Left forelimb (tissue), 1 donor: ENCODE data around the gene ARSD.
"Not testable (repeated sequence)": the region's sequence is repeated elsewhere in the genome, so short reads cannot be mapped to it uniquely, and the experiment has no call there.

Experiments used
- DNase-seq: peaks from one replicate; pipeline ENCODE4 v3.0.0-alpha.2; 2018; ENCODE audit warnings: low spot score

The ARSD gene

GRCh38 chrX:2892816-2893215 is 36.3 kb downstream of the ARSD start:
- no peak for DNase-seq

GRCh38 chrX:2890536-2891460 is 38.3 kb downstream of the ARSD start:
- not testable (repeated sequence) for DNase-seq

DNA sequence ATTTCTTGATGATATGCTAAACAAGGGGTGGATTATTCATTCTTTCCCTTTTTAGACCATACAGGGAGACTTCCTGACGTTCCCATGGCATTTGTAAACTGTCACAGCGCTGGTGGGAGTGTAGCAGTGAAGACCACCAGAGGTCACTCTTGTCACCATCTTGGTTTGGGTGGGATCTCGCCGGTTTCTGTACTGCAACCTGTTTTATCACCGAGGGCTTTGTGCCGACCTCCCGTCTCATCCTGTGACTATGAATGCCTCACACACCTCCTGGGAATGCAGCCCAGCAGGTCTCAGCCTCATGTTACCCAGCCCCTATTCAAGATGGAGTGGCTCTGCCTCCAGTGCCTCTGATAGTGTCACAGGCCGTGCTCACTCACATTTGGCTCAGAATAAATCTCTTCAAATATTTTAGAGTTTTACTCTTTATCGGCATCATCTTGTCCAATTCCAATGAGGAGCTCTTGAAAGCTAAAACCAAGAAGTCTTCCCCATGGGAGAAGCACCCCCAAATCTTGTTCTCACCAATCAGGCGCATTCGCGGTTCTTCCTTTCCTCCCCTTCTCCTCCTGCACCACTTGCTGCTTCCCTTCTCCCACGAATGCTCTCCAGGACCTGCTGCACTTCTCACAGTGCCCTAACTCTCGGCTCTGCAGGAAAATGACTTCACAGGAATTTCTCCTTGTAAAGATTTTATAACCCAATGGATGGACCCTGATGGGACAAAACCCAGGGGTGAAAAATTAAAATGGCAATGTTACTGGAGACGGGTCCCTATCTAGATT is 39.2 kb downstream of the ARSD start:
- DNase-seq = not testable (repeated sequence)

DNA sequence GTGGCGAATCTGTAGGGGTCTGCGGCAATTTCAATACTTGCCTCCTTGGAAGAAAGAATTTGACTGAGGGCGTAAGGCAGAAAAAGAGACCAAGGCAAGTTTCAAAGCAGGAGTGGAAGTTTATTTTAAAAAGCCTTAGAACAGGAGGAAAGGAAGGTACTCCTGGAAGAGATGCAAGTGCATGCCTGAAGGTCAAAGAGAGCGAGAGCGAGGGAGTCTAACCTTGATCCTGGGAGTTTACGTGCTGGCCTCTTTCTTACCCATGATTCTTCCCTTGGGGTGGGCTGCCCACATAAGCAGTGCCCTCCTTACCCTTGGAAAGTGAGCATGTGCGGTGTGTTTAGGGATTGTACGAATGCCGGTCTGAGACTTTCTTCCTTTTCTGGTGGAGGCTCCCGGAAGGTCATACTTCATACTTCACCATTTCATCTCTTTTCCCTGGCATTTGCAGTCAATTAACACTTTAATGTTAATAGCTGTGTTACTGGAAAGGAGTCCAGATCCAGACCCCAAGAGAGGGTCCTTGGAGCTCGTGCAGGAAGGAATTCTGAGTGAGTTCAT is 40.0 kb downstream of the ARSD start:
- no peak for DNase-seq

DNA sequence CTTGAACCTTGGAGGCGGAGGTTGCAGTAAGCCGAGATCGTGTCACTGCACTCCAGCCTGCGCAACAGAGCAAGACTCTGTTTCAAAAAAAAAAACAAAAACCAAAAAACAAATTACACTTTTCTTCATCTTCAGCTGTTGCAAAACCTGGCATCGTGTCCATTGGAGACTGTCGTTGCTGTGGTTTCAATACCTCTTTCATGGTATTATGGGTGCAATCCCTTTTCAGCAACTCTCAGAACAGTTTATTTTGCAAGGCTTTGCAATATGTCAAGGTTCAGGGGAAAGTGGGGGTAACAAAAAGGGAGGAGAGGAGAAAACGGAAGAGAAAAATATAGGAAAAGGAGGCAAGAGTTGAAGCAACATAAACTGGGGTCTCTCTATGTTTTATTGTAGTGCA is 40.8 kb downstream of the ARSD start:
- DNase-seq = no peak

DNA sequence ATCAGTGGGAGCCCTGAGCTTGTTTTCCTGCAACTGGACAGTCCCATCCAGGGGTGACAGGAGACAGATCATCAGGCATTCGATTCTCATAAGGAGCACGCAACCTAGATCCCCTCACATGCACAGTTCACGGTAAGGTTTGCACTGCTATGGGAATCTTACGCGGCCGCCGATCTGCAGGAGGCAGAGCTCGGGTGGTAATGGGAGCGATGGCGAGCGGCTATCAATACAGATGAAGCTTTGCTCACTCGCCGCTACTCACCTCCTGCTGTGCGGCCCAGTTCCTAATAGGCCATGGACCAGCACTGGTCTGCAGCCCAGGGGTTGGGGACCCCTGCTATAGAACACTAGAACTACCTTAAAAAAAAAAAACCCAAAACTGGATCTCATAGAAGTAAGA is 45.4 kb downstream of the ARSD start:
- DNase-seq = no peak

DNA sequence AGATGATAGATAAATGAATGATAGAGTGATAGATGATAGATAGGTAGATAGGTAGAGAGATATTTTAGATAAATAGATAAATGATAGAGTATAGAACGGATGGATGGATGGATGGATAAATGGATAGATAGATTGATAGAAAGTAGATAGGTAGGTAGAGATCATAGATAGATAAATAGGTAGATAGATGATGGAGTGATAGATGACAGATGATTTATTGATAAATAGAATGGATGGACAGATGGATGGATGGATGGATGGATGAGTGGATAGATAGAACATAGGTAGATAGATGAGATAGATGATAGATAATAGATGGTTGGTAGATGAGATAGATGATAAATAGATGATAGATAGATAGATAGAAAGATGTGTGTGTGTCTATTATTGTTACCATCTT is 49.5 kb downstream of the ARSD start:
- no peak for DNase-seq

DNA sequence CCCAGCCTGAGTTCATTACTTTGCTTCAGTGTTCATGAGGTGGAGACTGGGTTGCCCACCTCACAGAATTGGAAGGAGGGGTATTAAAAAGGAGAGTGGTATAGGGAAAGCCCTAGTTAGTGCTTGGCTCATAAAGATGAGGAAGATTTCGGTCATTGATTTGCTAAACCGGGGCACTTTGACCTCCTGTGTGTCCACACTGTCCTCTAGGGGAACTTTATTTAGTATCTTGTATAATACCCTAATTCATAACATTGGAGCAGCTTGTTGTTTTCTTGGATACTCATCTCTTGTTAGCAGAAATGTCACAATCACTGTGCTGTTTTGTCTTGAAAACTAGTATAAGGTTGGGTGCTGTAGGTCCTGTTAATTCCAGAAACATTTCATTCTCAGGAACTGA is 50.6 kb downstream of the ARSD start:
- DNase-seq = no peak

- no peak for DNase-seq
These were observed 53.2 kb downstream of the ARSD start for GRCh38 chrX:2875798-2876399.

- no peak for DNase-seq
These were observed 54.0 kb downstream of the ARSD start for GRCh38 chrX:2875136-2875481.

GRCh38 chrX:2874222-2875135 is 54.7 kb downstream of the ARSD start:
- DNase-seq = no peak

DNA sequence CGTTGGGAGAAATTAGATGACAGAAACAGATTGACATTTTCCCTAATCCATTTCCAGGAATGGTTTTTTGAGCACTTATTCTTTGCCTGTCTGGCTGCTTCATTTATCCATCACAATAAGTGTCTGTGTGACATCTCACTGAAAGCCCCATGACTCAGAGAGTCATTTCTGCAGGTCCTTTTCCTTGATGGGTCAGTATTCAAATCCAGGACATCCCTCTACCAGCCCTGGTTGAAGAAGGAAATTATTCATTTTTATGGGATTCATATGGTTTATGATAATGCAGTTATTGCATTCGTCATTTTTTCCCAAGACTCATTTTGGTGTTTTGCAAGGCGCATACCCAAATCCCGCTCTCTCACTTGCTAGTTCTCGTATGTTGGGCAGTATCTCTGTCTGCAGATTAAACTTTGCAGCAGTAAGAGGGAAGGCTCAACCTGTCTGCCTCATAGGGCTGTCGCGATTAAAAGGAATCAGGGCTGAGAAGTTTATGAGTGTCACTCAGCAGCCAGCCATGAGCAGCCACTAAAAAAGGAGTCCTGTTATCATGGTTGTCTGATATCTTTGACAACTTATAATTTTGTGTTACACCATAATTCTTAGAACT is 56.4 kb downstream of the ARSD start:
- DNase-seq = no peak

- DNase-seq = no peak
These were observed 57.3 kb downstream of the ARSD start for GRCh38 chrX:2871831-2872230.

GRCh38 chrX:2870650-2871049 is 58.5 kb downstream of the ARSD start:
- no peak for DNase-seq

- DNase-seq = no peak
These were observed 61.9 kb downstream of the ARSD start for GRCh38 chrX:2867206-2867605.

GRCh38 chrX:2863646-2864045 is 65.5 kb downstream of the ARSD start:
- DNase-seq = no peak

GRCh38 chrX:2862404-2862803 is 66.7 kb downstream of the ARSD start:
- no peak for DNase-seq

DNA sequence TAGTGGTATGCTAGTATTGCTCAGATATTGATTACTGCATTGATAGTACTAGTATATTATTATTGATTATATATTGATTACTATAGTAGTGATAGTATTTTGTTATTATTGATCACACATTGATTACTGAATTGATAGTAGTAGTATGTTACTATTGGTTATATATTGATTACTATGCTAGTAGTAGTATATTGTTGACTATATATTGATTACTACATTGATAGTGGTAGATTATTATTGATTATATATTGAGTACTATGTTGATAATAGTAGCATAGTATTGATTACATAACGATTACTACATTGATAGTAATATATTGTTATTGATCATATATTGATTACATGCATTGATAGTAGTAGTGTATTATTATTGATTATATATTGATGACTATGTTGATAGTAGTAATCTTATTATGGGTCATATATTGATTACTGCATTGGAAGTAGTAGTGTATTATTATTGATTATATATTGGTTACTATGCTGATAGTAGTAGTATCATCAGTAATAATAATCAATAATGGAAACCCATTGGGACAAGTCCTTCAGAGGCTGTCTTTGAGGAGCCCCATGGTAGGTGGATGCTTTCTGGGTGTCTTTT is 69.8 kb downstream of the ARSD start:
- DNase-seq = no peak

DNA sequence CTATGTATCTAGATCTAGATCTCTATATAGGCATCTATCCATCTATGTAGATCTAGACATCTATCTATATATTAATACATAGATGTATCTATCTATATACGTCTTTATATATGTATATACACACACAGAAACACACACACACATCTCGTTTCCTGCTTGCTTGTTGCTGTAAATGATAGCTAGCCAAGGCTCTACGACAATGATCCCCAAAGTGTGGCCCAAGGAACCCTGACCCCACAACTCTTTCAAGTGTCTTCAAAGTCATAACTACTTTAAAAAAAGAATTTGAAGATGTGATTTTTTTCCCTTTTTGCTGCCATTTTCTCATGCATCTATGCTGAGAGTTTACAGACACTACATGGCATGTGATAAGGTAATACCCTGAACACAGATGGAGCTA is 71.6 kb downstream of the ARSD start:
- no peak for DNase-seq

DNA sequence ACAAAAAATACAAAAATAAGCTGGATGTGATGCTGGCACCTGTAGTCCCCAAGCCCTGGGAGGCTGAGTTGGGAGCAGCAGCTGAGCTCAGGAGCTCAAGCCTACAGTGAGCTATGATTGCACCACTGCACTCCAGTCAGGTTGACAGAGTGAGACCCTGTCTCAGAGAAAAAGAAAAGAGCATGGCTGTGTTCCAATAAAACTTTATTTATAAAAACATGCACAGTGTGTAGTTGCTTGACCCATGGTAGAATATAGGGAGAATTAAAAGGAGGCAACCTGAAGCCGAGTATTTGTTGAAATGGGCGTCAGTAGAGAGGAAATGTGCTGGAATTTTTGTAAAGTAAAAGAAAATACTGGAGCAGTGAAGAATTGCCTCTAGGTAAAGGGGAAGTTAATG is 73.4 kb downstream of the ARSD start:
- no peak for DNase-seq

DNA sequence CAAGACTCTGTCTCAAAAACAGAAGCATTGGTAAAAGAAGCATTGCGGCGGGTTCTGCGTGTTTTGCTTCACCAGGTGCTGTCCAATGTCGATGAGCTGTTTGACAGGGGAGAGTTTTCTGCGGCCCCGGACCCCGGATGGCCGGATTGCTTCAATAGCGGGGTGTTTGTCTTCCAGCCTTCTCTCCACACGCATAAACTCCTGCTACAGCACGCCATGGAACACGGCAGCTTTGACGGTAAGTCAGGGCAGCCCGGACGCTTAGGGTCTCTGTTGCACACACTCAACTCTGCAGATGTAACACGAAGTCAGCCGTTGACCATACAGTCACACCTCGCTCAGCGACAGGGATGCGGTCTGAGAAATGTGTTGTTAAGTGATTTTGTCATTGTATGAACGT is 74.2 kb downstream of the ARSD start:
- no peak for DNase-seq
